K562 (cell line): Measurements from ENCODE around the gene RAB2B.

ENCODE experiments used
- ATF7 ChIP-seq: fragments of 450-650 bp; IDR thresholded peaks from 2 replicates; pipeline ENCODE4 v1.7.1; 2014; ENCODE audit warnings: mild to moderate bottlenecking, moderate library complexity
- CTCF ChIP-seq, 3 experiments: IDR thresholded peaks in 2 of 3; conservative IDR thresholded peaks in 1 of 3; 2 replicates each; pipeline ENCODE4 v1.5.1; 2011 to 2012; ENCODE audit warnings: low read length in 3 of 3, mild to moderate bottlenecking in 3 of 3, control low read depth in 2 of 3, improper control_type of control experiment in 1 of 3, inconsistent platforms in 1 of 3, low read depth in 1 of 3, mixed read lengths in 1 of 3, moderate library complexity in 1 of 3; ENCODE audit not compliant: insufficient read depth in 2 of 3
- E2F3 ChIP-seq: fragments of 250-450 bp; sonication (Bioruptor Pico); IDR thresholded peaks from 2 replicates; pipeline ENCODE4 v1.4.0; 2020; ENCODE audit warnings: mild to moderate bottlenecking
- FOXK1 ChIP-seq: sonication (generic); formaldehyde crosslinking; IDR thresholded peaks from 2 replicates; pipeline ENCODE4 v1.8.0; 2022; ENCODE audit warnings: missing genetic modification reagents, mild to moderate bottlenecking, borderline replicate concordance
- KDM4B ChIP-seq, 2 experiments: fragments of 450-650 bp in 1 of 2; sonication (generic) in 1 of 2; IDR thresholded peaks; 2 replicates each; pipeline ENCODE4 v1.6.1; 2016 to 2017; ENCODE audit warnings: borderline replicate concordance in 2 of 2, antibody characterized with exemption in 1 of 2, low read depth in 1 of 2, mild to moderate bottlenecking in 1 of 2
- MITF ChIP-seq: IDR thresholded peaks from 2 replicates; pipeline ENCODE4 v1.6.1; 2014; ENCODE audit warnings: antibody characterized with exemption
- MYC ChIP-seq, 2 experiments: fragments of 250-450 bp in 1 of 2; sonication (Bioruptor Pico) in 1 of 2; IDR thresholded peaks; 2 replicates each; pipeline versions ENCODE4 v1.5.1 to v1.6.1; 2012 to 2021; ENCODE audit warnings: low read depth in 2 of 2, borderline replicate concordance in 1 of 2, improper control_type of control experiment in 1 of 2, low read length in 1 of 2, mild to moderate bottlenecking in 1 of 2, moderate library complexity in 1 of 2
- SIN3B ChIP-seq: fragments of 450-650 bp; IDR thresholded peaks from 2 replicates; pipeline ENCODE4 v1.6.1; 2017; ENCODE audit warnings: low read depth, mild to moderate bottlenecking, moderate library complexity
- SP1 ChIP-seq: sonication (generic); formaldehyde crosslinking; IDR thresholded peaks from 2 replicates; pipeline ENCODE4 v1.8.1; 2022; ENCODE audit warnings: mild to moderate bottlenecking, missing genetic modification reagents

GRCh38 chr14:21505012-21505553, 28.3 kb upstream of the RAB2B start:
- TF ChIP-seq ATF7 (no peak), KDM4B (IDR thresholded peaks at IDR 0.05; ENCODE audit: borderline replicate concordance in 2 of 2, low read depth in 1 of 2) (no peak), CTCF (IDR thresholded peaks at IDR 0.05 in 2 of 3, conservative IDR thresholded peaks at IDR 0.05 in 1 of 3; ENCODE audit: insufficient read depth in 2 of 3, low read depth in 1 of 3, low read length in 3 of 3) (no peak), SIN3B (no peak), SP1 (no peak), FOXK1 (CRISPR knock-in tag) (no peak), MYC (IDR thresholded peaks at IDR 0.05; ENCODE audit: low read depth, low read length) (no peak), MYC (CRISPR knock-in tag; IDR thresholded peaks at IDR 0.05; ENCODE audit: borderline replicate concordance, low read depth) (no peak), MITF (no peak), E2F3 (CRISPR knock-in tag) (no peak)
